Left hindlimb (tissue), 1 donor: Measurements from ENCODE around the gene RCC2.

Experiments used
- DNase-seq: peaks from one replicate; pipeline ENCODE4 v3.0.0-alpha.2; 2018

Gene RCC2

GRCh38 chr1:17441993-17442357, 2.5 kb upstream of the RCC2 start:
- no peak for DNase-seq

GRCh38 chr1:17441265-17441992, 2.0 kb upstream of the RCC2 start:
- DNase-seq: no peak

GRCh38 chr1:17440827-17441168, 1.3 kb upstream of the RCC2 start:
- no peak for DNase-seq

GRCh38 chr1:17440074-17440826, 773 bp upstream of the RCC2 start:
- DNase-seq: no peak

GRCh38 chr1:17438318-17439249, 893 bp downstream of the RCC2 start:
- peak; percentile 79 for DNase-seq

GRCh38 chr1:17437580-17438317, 1.7 kb downstream of the RCC2 start:
- peak; percentile 72 for DNase-seq

- no peak for DNase-seq
Observed at GRCh38 chr1:17437260-17437579, 2.3 kb downstream of the RCC2 start.

- no peak for DNase-seq
Observed at GRCh38 chr1:17436380-17437174, 2.9 kb downstream of the RCC2 start.

GRCh38 chr1:17434601-17435000, 4.9 kb downstream of the RCC2 start:
- no peak for DNase-seq

GRCh38 chr1:17434016-17434415, 5.5 kb downstream of the RCC2 start:
- no peak for DNase-seq

GRCh38 chr1:17433261-17433660, 6.2 kb downstream of the RCC2 start:
- DNase-seq: no peak

- DNase-seq: no peak
Observed at GRCh38 chr1:17432412-17432811, 7.1 kb downstream of the RCC2 start.

- no peak for DNase-seq
Observed at GRCh38 chr1:17429183-17429582, 10.3 kb downstream of the RCC2 start.

- DNase-seq: no peak
Observed at GRCh38 chr1:17427696-17428660, 11.5 kb downstream of the RCC2 start.

GRCh38 chr1:17425806-17426600, 13.5 kb downstream of the RCC2 start:
- no peak for DNase-seq

GRCh38 chr1:17423781-17424245, 15.7 kb downstream of the RCC2 start:
- DNase-seq: no peak

- DNase-seq: no peak
Observed at GRCh38 chr1:17422461-17422860, 17.0 kb downstream of the RCC2 start.

- no peak for DNase-seq
Observed at GRCh38 chr1:17420391-17420918, 19.0 kb downstream of the RCC2 start.

GRCh38 chr1:17419626-17420328, 19.7 kb downstream of the RCC2 start:
- DNase-seq: peak; percentile 66
